Caki2 (cell line): ENCODE results near the gene NME4. TPM values are rescaled to one million over a fixed set of nuclear protein-coding genes. Genes with fewer than 3 reads are reported as not detected.
A peak's percentile ranks its signal among the peaks of the same experiment; 100 is the strongest.
"Not testable (repeated sequence)": the region's sequence is repeated elsewhere in the genome, so short reads cannot be mapped to it uniquely, and the experiment has no call there.

Source experiments
- DNase-seq: peaks from one replicate; pipeline ENCODE4 v3.0.0-alpha.2; 2015; ENCODE audit warnings: low read depth
- in situ Hi-C: cut with HindIII; loops from 2 replicates; pipeline ENCODE4 v1.10.0; 2016; ENCODE audit warnings: low sequenced_read_pairs, low pct_unique_long_range_greater_than_20kb, mixed read lengths
- total RNA-seq: library from RNA; depleted of rRNA; stranded (reverse); fragments of >200 nt; shearing (Covaris generic); gene quantifications from 2 replicates; pipeline ENCODE4 v1.2.3, GENCODE V29; 2014; ENCODE audit warnings: low replicate concordance; rRNA removed

The NME4 gene
- 42.0 and 59.6 TPM in 2 replicates for total RNA-seq

GRCh38 chr16:397135-397661, at the start of gene NME4:
TSS of gene NME4 (plus strand) at chr16:397199. CDS start at chr16:397223, 24 bp downstream.
- in situ Hi-C loops = no loop called here
- DNase-seq = peak; percentile 31

GRCh38 chr16:347203-347602, 49.8 kb upstream of the NME4 start:
- in situ Hi-C loops = no loop called here
- no peak for DNase-seq

GRCh38 chr16:348495-348894, 48.5 kb upstream of the NME4 start:
- DNase-seq, in situ Hi-C loops: not testable (repeated sequence)

- in situ Hi-C loops = no loop called here
- peak; percentile 90 for DNase-seq
These were observed 47.8 kb upstream of the NME4 start for GRCh38 chr16:349211-349610.

- DNase-seq = no peak
- in situ Hi-C loops = no loop called here
These were observed 46.8 kb upstream of the NME4 start for GRCh38 chr16:350203-350602.

- in situ Hi-C loops = no loop called here
- DNase-seq = no peak
These were observed 45.0 kb upstream of the NME4 start for GRCh38 chr16:351804-352520.

- DNase-seq = peak; percentile 89
- in situ Hi-C loops = no loop called here
These were observed 44.2 kb upstream of the NME4 start, which contains the start of gene AXIN1 for GRCh38 chr16:352547-353403. TSS of gene AXIN1 (minus strand) at chr16:352723. CDS start at chr16:347025, 5,698 bp downstream.

- DNase-seq = no peak
- in situ Hi-C loops = no loop called here
These were observed 43.4 kb upstream of the NME4 start for GRCh38 chr16:353404-354290.

- in situ Hi-C loops = no loop called here
- DNase-seq = no peak
These were observed 42.6 kb upstream of the NME4 start for GRCh38 chr16:354291-354881.

GRCh38 chr16:354971-355461, 42.0 kb upstream of the NME4 start:
- in situ Hi-C loops = no loop called here
- no peak for DNase-seq

GRCh38 chr16:356741-357140, 40.3 kb upstream of the NME4 start:
- in situ Hi-C loops = no loop called here
- DNase-seq = no peak

GRCh38 chr16:359067-359763, 37.8 kb upstream of the NME4 start:
- DNase-seq = no peak
- in situ Hi-C loops = no loop called here

- DNase-seq = no peak
- in situ Hi-C loops = no loop called here
These were observed 36.9 kb upstream of the NME4 start for GRCh38 chr16:359871-360697.

- in situ Hi-C loops = no loop called here
- DNase-seq = no peak
These were observed 36.2 kb upstream of the NME4 start for GRCh38 chr16:360698-361336.

GRCh38 chr16:361341-361871, 35.6 kb upstream of the NME4 start:
- in situ Hi-C loops = no loop called here
- no peak for DNase-seq
